Measurements from ENCODE around the gene HEATR5A.
A peak's percentile ranks its signal among the peaks of the same experiment; 100 is the strongest.
"Not testable (repeated sequence)": the region's sequence is repeated elsewhere in the genome, so short reads cannot be mapped to it uniquely, and the experiment has no call there.

The HEATR5A gene

DNA sequence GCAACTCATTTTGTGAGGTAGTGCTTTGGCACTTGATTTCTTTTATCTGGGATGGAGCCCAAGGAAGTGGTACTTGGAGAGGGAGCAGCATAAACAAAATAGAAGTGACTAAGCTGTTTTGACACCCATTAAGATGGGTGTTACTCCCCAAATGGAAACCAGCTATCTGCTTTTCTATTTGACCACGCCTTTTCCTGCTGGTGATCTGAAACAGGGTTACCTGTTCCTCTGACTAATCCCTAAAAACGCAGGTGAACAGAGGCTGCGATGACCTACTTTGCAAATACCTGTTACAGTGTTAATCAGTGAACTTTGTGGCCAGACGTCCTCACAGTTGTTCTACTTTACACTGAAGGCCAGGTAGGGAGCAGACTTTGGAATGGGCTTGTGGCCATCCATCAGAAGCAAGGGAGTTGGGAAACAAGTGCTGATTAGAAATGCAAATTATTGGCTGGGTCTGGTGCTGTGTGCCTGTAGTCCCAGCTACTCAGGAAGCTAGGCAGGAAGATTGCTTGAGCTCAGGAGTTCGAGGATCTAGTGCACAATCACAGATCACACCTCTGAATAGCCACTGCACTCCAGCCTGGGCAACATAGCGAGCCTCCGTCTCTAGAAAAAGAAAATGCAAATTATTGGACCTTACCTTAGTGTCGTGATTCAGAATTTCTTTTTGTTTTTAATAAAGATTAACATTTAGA is 154.5 kb downstream of the HEATR5A start:
- no peak for DNase-seq (ENCODE audit: extremely low read depth, insufficient read length)
- Histone ChIP-seq H3K36me3 (ENCODE audit: control insufficient read depth, insufficient read depth, low read length) (no peaks in the 10 kb centered on the region), H3K4me3 (replicated peaks; ENCODE audit: low read depth, low read length) (no peak overlapping the region), H3K27me3 (replicated peaks; ENCODE audit: control insufficient read depth, insufficient read depth, low read length) (no peaks in the 10 kb centered on the region)
- no peak for TF ChIP-seq CTCF (IDR thresholded peaks at IDR 0.05; ENCODE audit: insufficient read depth, low read length, poor library complexity, severe bottlenecking)

GRCh38 chr14:31263485-31264133 is 156.7 kb downstream of the HEATR5A start:
- no peak for TF ChIP-seq CTCF (IDR thresholded peaks at IDR 0.05; ENCODE audit: insufficient read depth, low read length, poor library complexity, severe bottlenecking)
- no peak for DNase-seq (ENCODE audit: extremely low read depth, insufficient read length)
- Histone ChIP-seq H3K4me3 (replicated peaks; ENCODE audit: low read depth, low read length) (no peak overlapping the region), H3K36me3 (ENCODE audit: control insufficient read depth, insufficient read depth, low read length) (no peaks in the 10 kb centered on the region), H3K27me3 (replicated peaks; ENCODE audit: control insufficient read depth, insufficient read depth, low read length) (no peaks in the 10 kb centered on the region)

DNA sequence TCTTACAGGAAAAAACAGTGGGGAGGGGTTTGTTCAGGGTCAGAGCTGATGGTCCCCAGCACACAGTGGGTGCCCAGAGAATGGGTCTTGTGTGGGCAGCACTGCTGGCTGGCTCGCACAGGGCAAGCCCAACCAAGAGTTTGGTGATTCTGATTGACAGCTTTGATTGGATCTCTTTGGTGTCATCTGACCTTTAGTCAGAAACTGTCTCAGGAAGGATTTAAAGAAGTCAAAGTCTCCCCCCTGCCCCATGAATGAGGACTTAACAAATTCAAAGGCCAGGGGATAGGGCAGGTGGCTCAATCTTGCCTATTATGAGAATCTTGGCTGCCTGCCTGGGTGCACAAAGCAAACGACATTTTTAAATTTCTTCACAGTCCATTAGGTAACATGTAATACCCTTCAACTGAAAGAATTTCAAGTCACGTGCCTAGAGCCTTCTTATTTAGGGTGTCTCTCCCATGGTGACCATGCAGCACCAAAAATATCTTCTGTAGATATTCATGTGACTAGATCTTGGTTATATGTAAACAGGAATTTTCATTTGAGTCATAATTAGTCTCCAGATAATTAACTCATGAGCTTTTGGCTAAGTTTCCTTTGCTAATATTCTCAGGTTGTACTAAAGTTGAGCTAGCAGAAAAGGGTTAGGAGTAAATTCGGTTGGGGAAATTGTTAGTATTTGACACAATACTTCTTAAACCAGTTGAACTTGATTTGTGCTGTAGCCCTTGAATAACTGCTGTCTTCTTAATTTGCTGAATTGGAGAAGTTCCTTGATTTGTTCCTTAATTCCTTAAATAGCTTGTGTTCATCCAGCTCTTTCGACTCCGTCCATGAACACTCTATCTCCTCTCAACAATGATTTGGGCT is 158.3 kb downstream of the HEATR5A start:
- Histone ChIP-seq H3K36me3 (ENCODE audit: control insufficient read depth, insufficient read depth, low read length) (no peaks in the 10 kb centered on the region), H3K4me3 (replicated peaks; ENCODE audit: low read depth, low read length) (no peak overlapping the region), H3K27me3 (replicated peaks; ENCODE audit: control insufficient read depth, insufficient read depth, low read length) (no peaks in the 10 kb centered on the region)
- peak; percentile 23 for DNase-seq (ENCODE audit: extremely low read depth, insufficient read length)
- TF ChIP-seq CTCF (IDR thresholded peaks at IDR 0.05; ENCODE audit: insufficient read depth, low read length, poor library complexity, severe bottlenecking): no peak

- TF ChIP-seq CTCF (IDR thresholded peaks at IDR 0.05; ENCODE audit: insufficient read depth, low read length, poor library complexity, severe bottlenecking): no peak
- Histone ChIP-seq H3K36me3 (ENCODE audit: control insufficient read depth, insufficient read depth, low read length) (no peaks in the 10 kb centered on the region), H3K4me3 (replicated peaks; ENCODE audit: low read depth, low read length) (no peak overlapping the region), H3K27me3 (replicated peaks; ENCODE audit: control insufficient read depth, insufficient read depth, low read length) (no peaks in the 10 kb centered on the region)
- no peak for DNase-seq (ENCODE audit: extremely low read depth, insufficient read length)
These were observed 158.9 kb downstream of the HEATR5A start for GRCh38 chr14:31261523-31261858.

DNA sequence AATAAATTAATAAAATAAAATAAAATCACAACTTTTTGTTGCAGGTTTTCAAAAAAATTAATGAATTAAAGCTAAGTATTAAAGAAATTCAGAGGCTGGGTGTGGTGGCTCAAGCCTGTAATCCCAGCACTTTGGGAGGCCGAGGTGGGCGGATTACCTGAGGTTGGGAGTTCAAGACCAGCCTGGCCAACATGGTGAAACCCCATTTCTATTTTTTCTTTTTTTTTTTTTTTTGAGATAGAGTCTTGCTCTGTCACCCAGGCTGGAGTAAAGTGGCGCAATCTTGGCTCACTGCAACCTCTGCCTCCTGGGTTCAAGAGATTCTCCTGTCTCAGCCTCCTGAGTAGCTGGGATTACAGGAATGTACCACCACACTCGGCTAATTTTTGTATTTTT is 161.3 kb downstream of the HEATR5A start:
- H3K36me3 ChIP-seq (ENCODE audit: control insufficient read depth, insufficient read depth, low read length); H3K4me3 ChIP-seq (replicated peaks; ENCODE audit: low read depth, low read length); DNase-seq (ENCODE audit: extremely low read depth, insufficient read length); H3K27me3 ChIP-seq (replicated peaks; ENCODE audit: control insufficient read depth, insufficient read depth, low read length): not testable (repeated sequence)

- Histone ChIP-seq H3K27me3 (replicated peaks; ENCODE audit: control insufficient read depth, insufficient read depth, low read length) (no peaks in the 10 kb centered on the region), H3K36me3 (ENCODE audit: control insufficient read depth, insufficient read depth, low read length) (no peaks in the 10 kb centered on the region), H3K4me3 (replicated peaks; ENCODE audit: low read depth, low read length) (no peak overlapping the region)
- no peak for TF ChIP-seq CTCF (IDR thresholded peaks at IDR 0.05; ENCODE audit: insufficient read depth, low read length, poor library complexity, severe bottlenecking)
- no peak for DNase-seq (ENCODE audit: extremely low read depth, insufficient read length)
These were observed 161.8 kb downstream of the HEATR5A start for GRCh38 chr14:31258427-31259039.

DNA sequence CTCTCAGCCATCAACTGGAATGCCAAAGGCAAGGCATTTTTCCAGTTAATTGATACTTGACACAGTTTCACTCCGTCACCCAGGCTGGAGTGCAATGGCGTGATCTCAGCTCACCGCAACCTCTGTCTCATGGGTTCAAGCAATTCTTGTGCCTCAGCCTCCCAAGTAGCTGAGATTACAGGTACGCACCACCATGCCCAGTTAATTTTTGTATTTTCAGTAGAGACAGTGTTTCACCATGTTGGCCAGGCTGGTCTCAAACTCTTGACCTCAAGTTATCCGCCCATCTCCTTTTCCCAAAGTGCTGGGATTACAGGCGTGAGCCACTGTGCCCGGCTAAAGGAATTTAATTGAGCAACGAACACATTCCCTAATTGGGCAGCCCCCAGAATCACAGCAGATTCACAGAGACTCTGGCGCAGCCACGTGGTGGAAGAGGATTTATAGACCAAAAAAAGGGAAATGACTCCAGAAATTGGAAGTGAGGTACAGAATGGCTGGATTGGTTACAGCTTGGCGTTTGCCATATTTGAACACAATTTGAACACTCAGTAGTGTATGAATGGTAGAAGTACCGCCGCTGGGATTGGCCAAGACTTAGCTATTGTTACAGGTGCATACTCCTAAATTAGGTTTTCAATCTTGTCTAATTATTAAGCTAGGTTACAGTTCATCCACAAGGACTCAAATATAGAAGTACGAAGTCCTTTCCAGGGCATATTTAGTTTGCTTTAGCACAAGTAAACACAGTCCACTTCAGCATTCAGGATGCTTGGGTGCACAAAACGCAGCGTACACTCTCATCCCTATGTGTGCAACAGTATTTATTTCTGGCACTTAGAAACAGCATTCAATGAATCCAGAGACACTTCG is 162.6 kb downstream of the HEATR5A start:
- not testable (repeated sequence) for H3K4me3 ChIP-seq (replicated peaks; ENCODE audit: low read depth, low read length); DNase-seq (ENCODE audit: extremely low read depth, insufficient read length); H3K36me3 ChIP-seq (ENCODE audit: control insufficient read depth, insufficient read depth, low read length); H3K27me3 ChIP-seq (replicated peaks; ENCODE audit: control insufficient read depth, insufficient read depth, low read length)
